HepG2 (cell line): Measurements from ENCODE around the gene GRM7. TPM values are rescaled to one million over a fixed set of nuclear protein-coding genes. Genes with fewer than 3 reads are reported as not detected.

ENCODE experiments used
- ATAC-seq: fragments of 200-7000 bp; cut with Tn5 transposase; 3 replicates; pipeline ENCODE4 v1.9.1; 2020; ENCODE audit warnings: mild to moderate bottlenecking, moderate library complexity
- BruUV-seq: library from RNA; stranded (reverse); fragments of 400-500 nt; replicated peaks from 2 replicates; lab custom pipeline; 2021; lab: Mats Ljungman, UMichigan
- CTCF ChIA-PET: fragments of 300-600 bp; formaldehyde crosslinking; extraction: SDS; loops from one replicate; lab custom pipeline; 2021; ENCODE audit warnings: low total read pairs, inconsistent platforms, low intra/inter-chr PET ratio; lab: Yijun Ruan, JAX
- POLR2A ChIA-PET: fragments of 350-600 bp; sonication (Branson Sonifier 250); formaldehyde crosslinking; loops from one replicate; lab custom pipeline; 2020; ENCODE audit warnings: antibody characterized with exemption, inconsistent platforms; lab: Yijun Ruan, JAX
- DNase-seq: peaks from one replicate; pipeline ENCODE4 v3.0.0-alpha.2; 2015; ENCODE audit warnings: low spot score
- FAIRE-seq: peaks from 3 replicates; lab custom pipeline; 2011; peaks lifted over from hg19 to GRCh38; lab: Jason Lieb, UNC
- H2AFZ ChIP-seq: one replicate; pipeline ENCODE4 v1.6.1; 2011; ENCODE audit warnings: low read length, inconsistent platforms
- H3K27ac ChIP-seq: fragments of 300-600 bp; 3 replicates; pipeline ENCODE4 v1.8.0; 2011; ENCODE audit warnings: mixed run types, mild to moderate bottlenecking, mixed read lengths, low read length, inconsistent platforms; ENCODE audit not compliant: insufficient read depth; ENCODE audit errors: extremely low read length
- H3K27me3 ChIP-seq, 2 experiments: fragments of 200-600 bp in 1 of 2; 2 replicates in 1 of 2; 3 replicates in 1 of 2; pipeline versions ENCODE4 v1.6.0 to v1.8.0; 2011; ENCODE audit warnings: low read length in 2 of 2, mild to moderate bottlenecking in 2 of 2, moderate library complexity in 2 of 2, inconsistent platforms in 1 of 2; ENCODE audit not compliant: insufficient read depth in 2 of 2, control insufficient read depth in 1 of 2
- H3K36me3 ChIP-seq, 2 experiments: fragments of 200-600 bp in 1 of 2; replicated peaks in 1 of 2; 2 replicates in 1 of 2; 3 replicates in 1 of 2; pipeline versions ENCODE4 v1.5.1 to v1.8.0; 2011; ENCODE audit warnings: low read length in 2 of 2, inconsistent platforms in 1 of 2; ENCODE audit not compliant: insufficient read depth in 2 of 2, control insufficient read depth in 1 of 2
- H3K4me1 ChIP-seq: 2 replicates; pipeline ENCODE4 v1.5.1; 2012; ENCODE audit warnings: low read length, inconsistent platforms; ENCODE audit not compliant: insufficient read depth
- H3K4me2 ChIP-seq: 2 replicates; pipeline ENCODE4 v1.6.0; 2011; ENCODE audit warnings: low read depth, low read length, inconsistent platforms
- H3K4me3 ChIP-seq, 3 experiments: fragments of 200-600 bp in 1 of 3; sonication (generic), shearing (Covaris generic) in 1 of 3; replicated peaks in 1 of 3; 2 replicates each; pipeline ENCODE4 v1.5.1; 2011 to 2016; ENCODE audit warnings: low read length in 3 of 3, inconsistent platforms in 2 of 3, low read depth in 2 of 3, mild to moderate bottlenecking in 2 of 3, control low read depth in 1 of 3, mixed read lengths in 1 of 3; ENCODE audit not compliant: insufficient read depth in 1 of 3
- H3K79me2 ChIP-seq: one replicate; pipeline ENCODE4 v1.6.1; 2011; ENCODE audit warnings: low read length, inconsistent platforms; ENCODE audit not compliant: insufficient read depth
- H3K9ac ChIP-seq: 2 replicates; pipeline ENCODE4 v1.6.0; 2011; ENCODE audit warnings: mild to moderate bottlenecking, low read depth, low read length, inconsistent platforms; ENCODE audit not compliant: insufficient read depth
- H3K9me3 ChIP-seq: 2 replicates; pipeline ENCODE4 v1.5.1; 2012; ENCODE audit warnings: mild to moderate bottlenecking, low read length
- H4K20me1 ChIP-seq: 2 replicates; pipeline ENCODE4 v1.6.0; 2011; ENCODE audit warnings: inconsistent platforms, mild to moderate bottlenecking, low read length, moderate library complexity; ENCODE audit not compliant: insufficient read depth
- BHLHE40 ChIP-seq: IDR thresholded peaks from 2 replicates; pipeline ENCODE4 v1.6.1; 2011; ENCODE audit warnings: low read length, improper control_type of control experiment
- CAMTA2 ChIP-seq: sonication (generic); formaldehyde crosslinking; IDR thresholded peaks from 2 replicates; pipeline ENCODE4 v1.4.0; 2020; ENCODE audit warnings: mild to moderate bottlenecking, missing genetic modification reagents, borderline replicate concordance
- E2F5 ChIP-seq: sonication (generic); formaldehyde crosslinking; conservative IDR thresholded peaks from 2 replicates; pipeline ENCODE4 v1.4.0; 2020; ENCODE audit warnings: missing genetic modification reagents
- FOSL1 ChIP-seq: sonication (generic); formaldehyde crosslinking; IDR thresholded peaks from 2 replicates; pipeline ENCODE4 v1.9.0; 2021; ENCODE audit warnings: missing genetic modification reagents, borderline replicate concordance
- PRDM15 ChIP-seq: sonication (generic); formaldehyde crosslinking; IDR thresholded peaks from 2 replicates; pipeline ENCODE4 v1.4.0; 2020; ENCODE audit warnings: missing genetic modification reagents
- SIN3A ChIP-seq: IDR thresholded peaks from 2 replicates; pipeline ENCODE4 v1.6.1; 2011; ENCODE audit warnings: low read depth, mild to moderate bottlenecking, control low read depth, low read length, borderline replicate concordance
- THAP11 ChIP-seq: IDR thresholded peaks from 2 replicates; pipeline ENCODE4 v1.6.1; 2016; ENCODE audit warnings: missing biosample characterization, missing genetic modification reagents
- THAP9 ChIP-seq: sonication (generic); formaldehyde crosslinking; IDR thresholded peaks from 2 replicates; pipeline ENCODE4; 2020; ENCODE audit warnings: missing genetic modification reagents, mild to moderate bottlenecking, borderline replicate concordance
- U2AF2 ChIP-seq: fragments of 200-400 bp; formaldehyde crosslinking; IDR thresholded peaks from 2 replicates; pipeline ENCODE4 v1.6.1; 2017; ENCODE audit warnings: low read depth, mild to moderate bottlenecking, low read length
- ZBTB42 ChIP-seq: sonication (generic); formaldehyde crosslinking; IDR thresholded peaks from 2 replicates; pipeline ENCODE4 v1.5.0; 2020; ENCODE audit warnings: mild to moderate bottlenecking, missing genetic modification reagents
- ZNF589 ChIP-seq: sonication (generic); formaldehyde crosslinking; conservative IDR thresholded peaks from 2 replicates; pipeline ENCODE4 v1.8.0; 2022; ENCODE audit warnings: mild to moderate bottlenecking, moderate library complexity, missing genetic modification reagents
- ZNF800 ChIP-seq: sonication (generic); formaldehyde crosslinking; IDR thresholded peaks from 2 replicates; pipeline ENCODE4 v1.4.0; 2020; ENCODE audit warnings: missing genetic modification reagents
- WGBS: methylation state at CpG from one replicate; pipeline ENCODE4 v1.1.6; 2017; ENCODE audit warnings: low lambda C conversion rate; 5-methylcytosine and 5-hydroxymethylcytosine counted together
- in situ Hi-C: cut with HindIII; loops from 2 replicates; pipeline ENCODE4 v1.10.0; 2017; ENCODE audit warnings: low pct_unique_long_range_greater_than_20kb; ENCODE audit not compliant: extremely low pct_ligation_motif_present
- intact Hi-C: fragments of 100-400 bp; cut with micrococcal nuclease; formaldehyde crosslinking; loops from one replicate; pipeline ENCODE4 v1.10.0; 2022; ENCODE audit not compliant: unreplicated experiment
- polyA plus RNA-seq, 8 experiments: library from polyadenylated mRNA; depleted of rRNA in 3 of 8; stranded (reverse) in 7 of 8; unstranded in 1 of 8; fragments of >200 nt; fragmentation: Illumina TruSeq in 4 of 8; extraction: Trizol in 4 of 8; gene quantifications; 2 replicates each; pipeline versions ENCODE4 v1.2.1 to v1.2.3, GENCODE V29; 2011 to 2016; ENCODE audit warnings: low read depth in 4 of 8, missing spikeins in 1 of 8, mixed read lengths in 1 of 8; ENCODE audit not compliant: insufficient read depth in 1 of 8
- total RNA-seq, 5 experiments: library from RNA; depleted of rRNA; stranded (reverse); fragments of >200 nt; fragmentation: Illumina TruSeq; extraction: Trizol; gene quantifications; 2 replicates each; pipeline ENCODE4 v1.2.3, GENCODE V29; 2016; ENCODE audit warnings: low read depth in 1 of 5

Gene GRM7
- total and polyA plus RNA-seq, 2 of the 13 experiments (the other 11 are each of a cell fraction or from before 2014, with no cell fraction given) = not detected

- no peak for TF ChIP-seq E2F5 (CRISPR knock-in tag)
Observed at GRCh38 chr3:7166460-7166859, 305.5 kb downstream of the GRM7 start (continued).

- WGBS = 0% methylated on average over 4 of the region's 4 CpGs
- Histone ChIP-seq H3K79me2 (no peaks in the 10 kb centered on the region), H3K9ac (no peak overlapping the region), H3K4me1 (no peaks in the 10 kb centered on the region), H3K27me3 (no peaks in the 10 kb centered on the region), H2AFZ (no peak overlapping the region), H3K9me3 (peaks cover 86% of the 10 kb centered on the region), H3K36me3 (no peaks in the 10 kb centered on the region), H4K20me1 (no peaks in the 10 kb centered on the region), H3K27ac (no peak overlapping the region), H3K4me2 (no peak overlapping the region), H3K4me3 (no peak overlapping the region)
- FAIRE-seq (no peak), ATAC-seq (no peak), DNase-seq (no peak)
- BruUV-seq = no TSS peak
- CTCF ChIA-PET = no interaction called here
- in situ Hi-C loops = no loop called here
- intact Hi-C loops = no loop called here
- POLR2A ChIA-PET = no interaction called here
- TF ChIP-seq FOSL1 (CRISPR knock-in tag) (no peak), SIN3A (no peak), CAMTA2 (no peak), THAP11 (CRISPR knock-in tag) (no peak), ZNF589 (CRISPR knock-in tag) (no peak), THAP9 (CRISPR knock-in tag) (no peak), ZNF800 (CRISPR knock-in tag) (no peak), PRDM15 (no peak), BHLHE40 (no peak), U2AF2 (no peak), ZBTB42 (CRISPR knock-in tag) (no peak)
Observed at GRCh38 chr3:7171493-7171892, 310.6 kb downstream of the GRM7 start.
